Measurements from ENCODE around the gene DMD.
"Not testable (repeated sequence)": the region's sequence is repeated elsewhere in the genome, so short reads cannot be mapped to it uniquely, and the experiment has no call there.

Gene DMD

GRCh38 chrX:32280921-32281320, 930.4 kb downstream of the DMD start:
- 94% methylated on average over 2 of the region's 3 CpGs for WGBS (ENCODE audit: insufficient coverage)
- no peak overlapping the region for H3K4me3 ChIP-seq (ENCODE audit: control insufficient read depth in 1 of 7, extremely low read depth in 1 of 7, insufficient read depth in 4 of 7, low read depth in 2 of 7, low read length in 6 of 7)
- H3K4me1 ChIP-seq (ENCODE audit: control extremely low read depth in 1 of 4, control insufficient read depth in 4 of 4, insufficient read depth in 4 of 4, low read length in 3 of 4) = no peaks in the 10 kb centered on the region
- no peak overlapping the region for H3K27ac ChIP-seq (ENCODE audit: insufficient read depth in 1 of 2, low read depth in 1 of 2, low read length in 2 of 2, poor library complexity in 1 of 2, severe bottlenecking in 2 of 2)
- ChIA-PET POLR2A (no interaction called here), CTCF (interaction anchor here (0.5 kb wide), 1 partner anchor 213 kb away, joined by 4 read pairs; no protein-coding TSS in a partner anchor)
- no peak for DNase-seq
- H3K9me3 ChIP-seq (ENCODE audit: control extremely low read depth in 1 of 5, control insufficient read depth in 4 of 5, insufficient read depth in 2 of 5, low read depth in 1 of 5, low read length in 4 of 5) = no peaks in the 10 kb centered on the region
- no peaks in the 10 kb centered on the region for H3K36me3 ChIP-seq (ENCODE audit: control insufficient read depth in 4 of 4, insufficient read depth in 4 of 4, low read length in 3 of 4)
- no peaks in the 10 kb centered on the region for H3K27me3 ChIP-seq (replicated peaks in 2 of 5; ENCODE audit: control insufficient read depth in 4 of 5, insufficient read depth in 5 of 5, low read length in 4 of 5)

- DNase-seq = no peak
- WGBS (ENCODE audit: insufficient coverage) = no CpG with 5 or more reads among the region's 2 CpGs
- Histone ChIP-seq H3K36me3 (ENCODE audit: control insufficient read depth in 4 of 4, insufficient read depth in 4 of 4, low read length in 3 of 4) (no peaks in the 10 kb centered on the region), H3K27ac (ENCODE audit: insufficient read depth in 1 of 2, low read depth in 1 of 2, low read length in 2 of 2, poor library complexity in 1 of 2, severe bottlenecking in 2 of 2) (no peak overlapping the region), H3K4me3 (ENCODE audit: control insufficient read depth in 1 of 7, extremely low read depth in 1 of 7, insufficient read depth in 4 of 7, low read depth in 2 of 7, low read length in 6 of 7) (no peak overlapping the region), H3K4me1 (ENCODE audit: control extremely low read depth in 1 of 4, control insufficient read depth in 4 of 4, insufficient read depth in 4 of 4, low read length in 3 of 4) (no peaks in the 10 kb centered on the region), H3K9me3 (ENCODE audit: control extremely low read depth in 1 of 5, control insufficient read depth in 4 of 5, insufficient read depth in 2 of 5, low read depth in 1 of 5, low read length in 4 of 5) (no peaks in the 10 kb centered on the region), H3K27me3 (replicated peaks in 2 of 5; ENCODE audit: control insufficient read depth in 4 of 5, insufficient read depth in 5 of 5, low read length in 4 of 5) (no peaks in the 10 kb centered on the region)
- ChIA-PET CTCF (interaction anchor here (0.5 kb wide), 1 partner anchor 213 kb away, joined by 4 read pairs; no protein-coding TSS in a partner anchor), POLR2A (no interaction called here)
Measured at GRCh38 chrX:32280489-32280888, 930.9 kb downstream of the DMD start.

- Histone ChIP-seq H3K4me3 (ENCODE audit: control insufficient read depth in 1 of 7, extremely low read depth in 1 of 7, insufficient read depth in 4 of 7, low read depth in 2 of 7, low read length in 6 of 7) (no peak overlapping the region), H3K36me3 (ENCODE audit: control insufficient read depth in 4 of 4, insufficient read depth in 4 of 4, low read length in 3 of 4) (no peaks in the 10 kb centered on the region), H3K27ac (ENCODE audit: insufficient read depth in 1 of 2, low read depth in 1 of 2, low read length in 2 of 2, poor library complexity in 1 of 2, severe bottlenecking in 2 of 2) (no peak overlapping the region), H3K27me3 (replicated peaks in 2 of 5; ENCODE audit: control insufficient read depth in 4 of 5, insufficient read depth in 5 of 5, low read length in 4 of 5) (no peaks in the 10 kb centered on the region), H3K9me3 (ENCODE audit: control extremely low read depth in 1 of 5, control insufficient read depth in 4 of 5, insufficient read depth in 2 of 5, low read depth in 1 of 5, low read length in 4 of 5) (no peaks in the 10 kb centered on the region), H3K4me1 (ENCODE audit: control extremely low read depth in 1 of 4, control insufficient read depth in 4 of 4, insufficient read depth in 4 of 4, low read length in 3 of 4) (no peaks in the 10 kb centered on the region)
- 57% methylated on average over 3 of the region's 3 CpGs for WGBS (ENCODE audit: insufficient coverage)
- ChIA-PET POLR2A (no interaction called here), CTCF (no interaction called here)
- no peak for DNase-seq
Measured at GRCh38 chrX:32276153-32276552, 935.2 kb downstream of the DMD start.

GRCh38 chrX:32269866-32270265, 941.5 kb downstream of the DMD start:
- POLR2A ChIA-PET = no interaction called here
- CTCF ChIA-PET = no interaction called here
- H3K9me3 ChIP-seq (ENCODE audit: control extremely low read depth in 1 of 5, control insufficient read depth in 4 of 5, insufficient read depth in 2 of 5, low read depth in 1 of 5, low read length in 4 of 5) = peaks cover 0 to 4% (median 0%) of the 10 kb centered on the region in 5 experiments
- no peak for DNase-seq
- H3K27ac ChIP-seq (ENCODE audit: insufficient read depth in 1 of 2, low read depth in 1 of 2, low read length in 2 of 2, poor library complexity in 1 of 2, severe bottlenecking in 2 of 2) = no peak overlapping the region
- no peaks in the 10 kb centered on the region for H3K27me3 ChIP-seq (replicated peaks in 2 of 5; ENCODE audit: control insufficient read depth in 4 of 5, insufficient read depth in 5 of 5, low read length in 4 of 5)
- no peaks in the 10 kb centered on the region for H3K36me3 ChIP-seq (ENCODE audit: control insufficient read depth in 4 of 4, insufficient read depth in 4 of 4, low read length in 3 of 4)
- H3K4me3 ChIP-seq (ENCODE audit: control insufficient read depth in 1 of 7, extremely low read depth in 1 of 7, insufficient read depth in 4 of 7, low read depth in 2 of 7, low read length in 6 of 7) = no peak overlapping the region
- no peaks in the 10 kb centered on the region for H3K4me1 ChIP-seq (ENCODE audit: control extremely low read depth in 1 of 4, control insufficient read depth in 4 of 4, insufficient read depth in 4 of 4, low read length in 3 of 4)

- no peaks in the 10 kb centered on the region for H3K36me3 ChIP-seq (ENCODE audit: control insufficient read depth in 4 of 4, insufficient read depth in 4 of 4, low read length in 3 of 4)
- H3K9me3 ChIP-seq (ENCODE audit: control extremely low read depth in 1 of 5, control insufficient read depth in 4 of 5, insufficient read depth in 2 of 5, low read depth in 1 of 5, low read length in 4 of 5) = peaks cover 0 to 4% (median 0%) of the 10 kb centered on the region in 5 experiments
- no peaks in the 10 kb centered on the region for H3K27me3 ChIP-seq (replicated peaks in 2 of 5; ENCODE audit: control insufficient read depth in 4 of 5, insufficient read depth in 5 of 5, low read length in 4 of 5)
- POLR2A ChIA-PET = no interaction called here
- no peaks in the 10 kb centered on the region for H3K4me1 ChIP-seq (ENCODE audit: control extremely low read depth in 1 of 4, control insufficient read depth in 4 of 4, insufficient read depth in 4 of 4, low read length in 3 of 4)
- no peak overlapping the region for H3K27ac ChIP-seq (ENCODE audit: insufficient read depth in 1 of 2, low read depth in 1 of 2, low read length in 2 of 2, poor library complexity in 1 of 2, severe bottlenecking in 2 of 2)
- no peak for DNase-seq
- WGBS (ENCODE audit: insufficient coverage) = 83% methylated on average over 2 of the region's 3 CpGs
- CTCF ChIA-PET = no interaction called here
- no peak overlapping the region for H3K4me3 ChIP-seq (ENCODE audit: control insufficient read depth in 1 of 7, extremely low read depth in 1 of 7, insufficient read depth in 4 of 7, low read depth in 2 of 7, low read length in 6 of 7)
Measured at GRCh38 chrX:32268207-32268606, 943.1 kb downstream of the DMD start.

GRCh38 chrX:32267796-32268195, 943.6 kb downstream of the DMD start:
- no peak overlapping the region for H3K27ac ChIP-seq (ENCODE audit: insufficient read depth in 1 of 2, low read depth in 1 of 2, low read length in 2 of 2, poor library complexity in 1 of 2, severe bottlenecking in 2 of 2)
- no peak for DNase-seq
- WGBS (ENCODE audit: insufficient coverage) = no CpG with 5 or more reads among the region's 2 CpGs
- H3K27me3 ChIP-seq (replicated peaks in 2 of 5; ENCODE audit: control insufficient read depth in 4 of 5, insufficient read depth in 5 of 5, low read length in 4 of 5) = no peaks in the 10 kb centered on the region
- no peak overlapping the region for H3K4me3 ChIP-seq (ENCODE audit: control insufficient read depth in 1 of 7, extremely low read depth in 1 of 7, insufficient read depth in 4 of 7, low read depth in 2 of 7, low read length in 6 of 7)
- CTCF ChIA-PET = no interaction called here
- H3K36me3 ChIP-seq (ENCODE audit: control insufficient read depth in 4 of 4, insufficient read depth in 4 of 4, low read length in 3 of 4) = no peaks in the 10 kb centered on the region
- peaks cover 0 to 4% (median 0%) of the 10 kb centered on the region in 5 experiments for H3K9me3 ChIP-seq (ENCODE audit: control extremely low read depth in 1 of 5, control insufficient read depth in 4 of 5, insufficient read depth in 2 of 5, low read depth in 1 of 5, low read length in 4 of 5)
- H3K4me1 ChIP-seq (ENCODE audit: control extremely low read depth in 1 of 4, control insufficient read depth in 4 of 4, insufficient read depth in 4 of 4, low read length in 3 of 4) = no peaks in the 10 kb centered on the region
- POLR2A ChIA-PET = no interaction called here

- DNase-seq = peak in 2 of 3 donors; percentile 3 to 11
- CTCF ChIA-PET; H3K27ac ChIP-seq (ENCODE audit: insufficient read depth in 1 of 2, low read depth in 1 of 2, low read length in 2 of 2, poor library complexity in 1 of 2, severe bottlenecking in 2 of 2); H3K4me3 ChIP-seq (ENCODE audit: control insufficient read depth in 1 of 7, extremely low read depth in 1 of 7, insufficient read depth in 4 of 7, low read depth in 2 of 7, low read length in 6 of 7); H3K36me3 ChIP-seq (ENCODE audit: control insufficient read depth in 4 of 4, insufficient read depth in 4 of 4, low read length in 3 of 4); H3K27me3 ChIP-seq (replicated peaks in 2 of 5; ENCODE audit: control insufficient read depth in 4 of 5, insufficient read depth in 5 of 5, low read length in 4 of 5); H3K9me3 ChIP-seq (ENCODE audit: control extremely low read depth in 1 of 5, control insufficient read depth in 4 of 5, insufficient read depth in 2 of 5, low read depth in 1 of 5, low read length in 4 of 5); H3K4me1 ChIP-seq (ENCODE audit: control extremely low read depth in 1 of 4, control insufficient read depth in 4 of 4, insufficient read depth in 4 of 4, low read length in 3 of 4); POLR2A ChIA-PET: not testable (repeated sequence)
- WGBS (ENCODE audit: insufficient coverage) = 14% methylated on average over 1 of the region's 4 CpGs
Measured at GRCh38 chrX:32246675-32247074, 964.7 kb downstream of the DMD start.
